Mesendoderm (in vitro differentiated cells): Measurements from ENCODE around the gene ZNF19.

ENCODE experiments used
- DNase-seq: peaks from one replicate; pipeline ENCODE4 v3.0.0; 2013
- H2AK5ac ChIP-seq: 2 replicates; pipeline ENCODE4 v1.6.1; 2013; ENCODE audit warnings: low read length, inconsistent platforms
- H2BK120ac ChIP-seq: 2 replicates; pipeline ENCODE4 v1.6.1; 2013; ENCODE audit warnings: low read depth, mild to moderate bottlenecking, low read length, moderate library complexity, mixed read lengths
- H2BK15ac ChIP-seq: replicated peaks from 2 replicates; pipeline ENCODE4 v1.6.1; 2013; ENCODE audit warnings: low read depth, mild to moderate bottlenecking, moderate library complexity
- H2BK5ac ChIP-seq: 2 replicates; pipeline ENCODE4 v1.6.1; 2013; ENCODE audit warnings: low read length, inconsistent platforms
- H3K18ac ChIP-seq: 2 replicates; pipeline ENCODE4 v1.6.1; 2013; ENCODE audit warnings: mild to moderate bottlenecking, low read length, mixed read lengths
- H3K23ac ChIP-seq: one replicate; pipeline ENCODE4 v1.6.1; 2013; ENCODE audit warnings: low read length
- H3K27ac ChIP-seq: 2 replicates; pipeline ENCODE4 v1.5.1; 2013; ENCODE audit warnings: low read depth, mild to moderate bottlenecking, inconsistent platforms, low read length, moderate library complexity
- H3K27me3 ChIP-seq: 2 replicates; pipeline ENCODE4 v1.6.1; 2013; ENCODE audit warnings: low read length, control low read depth, mild to moderate bottlenecking, inconsistent platforms; ENCODE audit not compliant: insufficient read depth, poor library complexity
- H3K36me3 ChIP-seq: 2 replicates; pipeline ENCODE4 v1.6.1; 2013; ENCODE audit warnings: low read length, inconsistent platforms; ENCODE audit not compliant: control insufficient read depth, insufficient read depth
- H3K4ac ChIP-seq: one replicate; pipeline ENCODE4 v1.6.1; 2013; ENCODE audit warnings: low read depth, mild to moderate bottlenecking, low read length, moderate library complexity
- H3K4me1 ChIP-seq: 2 replicates; pipeline ENCODE4 v1.6.1; 2013; ENCODE audit warnings: low read depth, low read length, inconsistent platforms; ENCODE audit not compliant: control insufficient read depth
- H3K4me2 ChIP-seq: 2 replicates; pipeline ENCODE4 v1.6.1; 2013; ENCODE audit warnings: low read length
- H3K4me3 ChIP-seq: 2 replicates; pipeline ENCODE4 v1.5.1; 2013; ENCODE audit warnings: mild to moderate bottlenecking, low read length
- H3K56ac ChIP-seq: one replicate; pipeline ENCODE4 v1.6.1; 2013; ENCODE audit warnings: low read length
- H3K79me1 ChIP-seq: 2 replicates; pipeline ENCODE4 v1.6.1; 2013; ENCODE audit warnings: low read length, inconsistent platforms
- H3K79me2 ChIP-seq: 2 replicates; pipeline ENCODE4 v1.6.1; 2013; ENCODE audit warnings: mild to moderate bottlenecking, low read length; ENCODE audit not compliant: control insufficient read depth, insufficient read depth
- H3K9ac ChIP-seq: 2 replicates; pipeline ENCODE4 v1.6.1; 2013; ENCODE audit warnings: low read length, inconsistent platforms
- H4K5ac ChIP-seq: one replicate; pipeline ENCODE4 v1.6.1; 2013; ENCODE audit warnings: low read length
- H4K8ac ChIP-seq: one replicate; pipeline ENCODE4 v1.6.1; 2013; ENCODE audit warnings: low read depth, mild to moderate bottlenecking, control low read depth, low read length, moderate library complexity
- WGBS: extraction: QIAGEN DNeasy Blood & Tissue Kit; methylation state at CpG from one replicate; pipeline ENCODE4 v1.1.7; 2013; ENCODE audit warnings: low lambda C conversion rate, missing lambda C conversion rate; ENCODE audit not compliant: insufficient coverage; ENCODE audit errors: extremely low coverage; 5-methylcytosine and 5-hydroxymethylcytosine counted together

ZNF19 gene

DNA sequence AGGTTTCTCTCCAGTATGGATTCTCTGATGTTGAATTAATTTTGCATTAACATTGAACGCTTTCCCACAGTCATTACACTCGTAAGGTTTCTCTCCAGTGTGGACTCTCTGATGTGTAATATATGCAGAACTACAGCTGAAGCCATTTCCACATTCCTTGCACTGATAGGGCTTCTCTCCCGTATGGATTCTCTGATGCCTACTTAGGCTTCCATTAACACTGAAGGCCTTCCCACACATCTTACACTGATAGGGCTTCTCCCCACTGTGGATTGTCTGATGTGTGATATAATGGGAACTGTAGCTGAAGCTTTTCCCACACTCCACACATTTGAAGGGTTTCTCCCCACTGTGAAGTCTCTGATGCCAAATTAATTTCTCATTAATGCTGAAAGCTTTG lies 40.1 kb downstream of the ZNF19 start:
- H4K5ac ChIP-seq: no peak overlapping the region
- H3K23ac ChIP-seq: no peak overlapping the region
- no peak overlapping the region for H2BK5ac ChIP-seq
- no peak overlapping the region for H3K18ac ChIP-seq
- no peaks in the 10 kb centered on the region for H3K79me1 ChIP-seq
- H4K8ac ChIP-seq: no peak overlapping the region
- H3K27me3 ChIP-seq: no peaks in the 10 kb centered on the region
- H3K9ac ChIP-seq: no peak overlapping the region
- DNase-seq: no peak
- no peak overlapping the region for H3K56ac ChIP-seq
- no peak overlapping the region for H3K27ac ChIP-seq
- no peak overlapping the region for H2BK120ac ChIP-seq
- H2AK5ac ChIP-seq: no peak overlapping the region
- H2BK15ac ChIP-seq: no peak overlapping the region
- no CpG with 5 or more reads among the region's 3 CpGs for WGBS
- H3K4me1 ChIP-seq: no peaks in the 10 kb centered on the region
- H3K79me2 ChIP-seq: no peaks in the 10 kb centered on the region
- peak overlapping the region; percentile 37 for H3K4me3 ChIP-seq
- peaks cover 9% of the 10 kb centered on the region for H3K36me3 ChIP-seq
- H3K4ac ChIP-seq: no peak overlapping the region
- no peak overlapping the region for H3K4me2 ChIP-seq

DNA sequence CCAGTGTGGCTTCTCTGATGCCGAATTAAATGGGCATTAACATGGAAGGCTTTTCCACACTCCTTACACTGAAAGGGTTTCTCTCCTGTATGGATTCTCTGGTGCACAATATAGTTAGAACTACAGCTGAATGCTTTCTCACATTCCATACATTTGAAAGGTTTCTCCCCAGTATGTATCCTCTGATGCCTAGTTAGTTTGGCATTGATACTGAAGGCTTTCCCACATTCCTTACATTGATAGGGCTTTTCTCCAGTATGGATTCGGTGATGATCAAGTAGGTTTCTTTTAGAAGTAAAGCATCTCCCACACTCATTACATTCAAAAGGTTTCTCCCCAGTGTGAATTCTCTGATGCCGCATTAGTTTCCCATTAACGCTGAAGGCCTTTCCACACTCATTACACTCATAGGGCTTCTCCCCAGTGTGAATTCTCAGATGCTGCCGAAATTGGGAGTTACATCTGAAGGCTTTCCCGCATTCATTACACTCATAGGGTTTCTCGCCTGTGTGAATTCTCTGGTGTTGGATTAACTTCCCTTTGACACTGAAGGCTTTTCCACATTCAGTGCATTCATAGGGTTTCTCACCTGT lies 40.8 kb downstream of the ZNF19 start:
- Histone ChIP-seq H3K4me3 (peak overlapping the region; percentile 37), H2BK120ac (no peak overlapping the region), H3K79me2 (no peaks in the 10 kb centered on the region), H3K18ac (no peak overlapping the region), H2BK5ac (no peak overlapping the region), H3K27me3 (no peaks in the 10 kb centered on the region), H3K56ac (no peak overlapping the region), H3K9ac (no peak overlapping the region), H4K5ac (no peak overlapping the region), H4K8ac (no peak overlapping the region), H3K4ac (no peak overlapping the region), H3K23ac (no peak overlapping the region), H3K4me1 (no peaks in the 10 kb centered on the region), H2AK5ac (no peak overlapping the region), H3K4me2 (no peak overlapping the region), H3K27ac (no peak overlapping the region), H2BK15ac (no peak overlapping the region), H3K79me1 (no peaks in the 10 kb centered on the region), H3K36me3 (peaks cover 9% of the 10 kb centered on the region)
- DNase-seq: no peak
- WGBS: no CpG with 5 or more reads among the region's 7 CpGs

DNA sequence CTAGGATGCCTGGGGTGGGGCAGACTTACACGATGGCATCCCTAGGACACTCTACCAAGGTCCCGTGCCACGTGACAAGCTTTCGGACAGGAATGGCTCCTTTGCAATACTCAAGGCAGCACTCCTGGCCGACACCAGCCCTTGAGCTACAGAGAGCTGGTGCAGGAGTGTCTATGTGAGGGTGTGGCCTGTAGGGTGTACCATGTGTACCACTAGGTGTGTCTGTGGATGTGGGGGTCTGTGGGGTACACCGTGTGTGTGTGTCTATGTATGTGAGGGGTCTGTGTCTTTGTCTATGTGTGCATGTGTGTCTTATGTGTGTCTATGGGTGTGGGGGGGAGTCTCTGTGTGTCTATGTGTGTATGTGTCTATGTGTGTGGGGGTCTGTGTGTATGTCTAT lies 45.4 kb downstream of the ZNF19 start:
- H3K56ac ChIP-seq: no peak overlapping the region
- no peaks in the 10 kb centered on the region for H3K4me1 ChIP-seq
- no peaks in the 10 kb centered on the region for H3K27me3 ChIP-seq
- DNase-seq: no peak
- peaks cover 2% of the 10 kb centered on the region for H3K36me3 ChIP-seq
- no peak overlapping the region for H2BK5ac ChIP-seq
- H3K4me3 ChIP-seq: no peak overlapping the region
- no peak overlapping the region for H2BK120ac ChIP-seq
- no peak overlapping the region for H4K5ac ChIP-seq
- no peaks in the 10 kb centered on the region for H3K79me2 ChIP-seq
- H3K4ac ChIP-seq: no peak overlapping the region
- no CpG with 5 or more reads among the region's 6 CpGs for WGBS
- H3K23ac ChIP-seq: no peak overlapping the region
- H4K8ac ChIP-seq: no peak overlapping the region
- no peak overlapping the region for H3K18ac ChIP-seq
- no peak overlapping the region for H3K4me2 ChIP-seq
- no peak overlapping the region for H3K27ac ChIP-seq
- H2AK5ac ChIP-seq: no peak overlapping the region
- H2BK15ac ChIP-seq: no peak overlapping the region
- H3K79me1 ChIP-seq: no peaks in the 10 kb centered on the region
- H3K9ac ChIP-seq: no peak overlapping the region

DNA sequence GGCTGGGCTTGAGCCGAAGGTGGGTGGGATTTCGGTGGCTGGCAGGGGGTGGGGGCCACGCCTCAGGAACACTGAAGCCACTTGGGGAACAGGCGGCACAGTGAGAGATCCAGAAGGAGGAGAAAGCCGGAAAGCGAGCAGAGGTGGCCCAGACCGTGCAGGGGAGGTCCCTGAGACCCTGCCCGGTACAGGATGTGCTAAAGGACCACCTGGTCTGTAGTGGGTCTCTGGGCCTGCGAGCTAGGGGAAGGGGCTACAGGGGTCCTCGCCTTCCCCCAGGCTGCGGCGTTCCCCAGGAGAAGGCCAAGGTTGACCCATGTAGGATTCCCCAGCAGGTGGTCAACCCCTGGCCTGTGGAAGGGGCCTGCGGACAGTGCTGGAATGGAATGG lies 47.1 kb downstream of the ZNF19 start, which contains the start of gene TLE7:
Gene TLE7 (minus strand): TSS at position 4 of the 390 bp plus-strand sequence. CDS start 8,730 bp downstream, outside the sequence.
- DNase-seq: no peak
- no peaks in the 10 kb centered on the region for H3K27me3 ChIP-seq
- H2BK15ac ChIP-seq: no peak within 1 kb of the TSS
- no peak within 1 kb of the TSS for H2BK5ac ChIP-seq
- H3K9ac ChIP-seq: no peak within 1 kb of the TSS
- H3K79me1 ChIP-seq: no peaks in the 10 kb centered on the region
- no peaks in the 10 kb centered on the region for H3K4me1 ChIP-seq
- no peak within 1 kb of the TSS for H3K56ac ChIP-seq
- no peak within 1 kb of the TSS for H2BK120ac ChIP-seq
- no peak within 1 kb of the TSS for H3K4me2 ChIP-seq
- H3K18ac ChIP-seq: no peak within 1 kb of the TSS
- H3K27ac ChIP-seq: no peak within 1 kb of the TSS
- H2AK5ac ChIP-seq: no peak within 1 kb of the TSS
- no peaks in the 10 kb centered on the region for H3K36me3 ChIP-seq
- H3K4me3 ChIP-seq: no peak within 1 kb of the TSS
- no CpG with 5 or more reads among the region's 13 CpGs for WGBS
- H4K8ac ChIP-seq: no peak within 1 kb of the TSS
- H3K23ac ChIP-seq: no peak within 1 kb of the TSS
- no peak within 1 kb of the TSS for H3K4ac ChIP-seq
- no peaks in the 10 kb centered on the region for H3K79me2 ChIP-seq
- H4K5ac ChIP-seq: no peak within 1 kb of the TSS

DNA sequence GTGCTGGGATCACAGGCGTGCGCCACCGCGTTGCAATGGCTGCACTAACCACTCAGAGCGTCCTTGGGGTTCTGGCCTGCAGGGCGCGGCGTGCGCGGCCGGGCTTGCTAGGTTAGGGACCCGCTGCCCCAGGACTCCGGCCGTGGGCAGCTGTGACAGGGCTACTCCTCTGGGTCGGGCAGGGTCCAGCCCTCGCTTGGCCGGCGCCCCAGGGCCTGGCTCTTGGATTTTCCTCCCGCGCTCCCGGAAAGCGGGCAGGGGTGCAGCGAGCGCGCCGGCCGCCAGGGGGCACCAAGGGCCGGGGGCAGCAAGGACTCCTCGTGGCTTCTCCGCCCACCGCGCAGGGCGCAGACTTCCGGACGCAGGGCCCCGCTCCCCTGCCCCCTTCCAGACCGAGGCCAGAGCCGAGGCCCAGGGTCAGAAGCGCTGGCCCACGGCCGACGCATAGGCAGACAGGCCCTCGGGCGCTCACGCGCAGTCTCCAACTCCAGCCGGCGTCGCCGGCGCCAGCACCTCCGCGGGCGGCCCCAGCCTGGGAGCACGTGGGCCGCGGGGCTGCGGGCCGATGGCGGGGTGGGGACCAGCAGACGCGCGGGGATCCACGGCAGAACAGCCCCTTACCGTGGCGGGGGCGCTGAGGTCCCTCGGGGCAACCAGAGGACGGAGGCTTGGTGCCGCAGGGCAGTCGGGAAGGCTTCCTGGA lies 47.6 kb downstream of the ZNF19 start:
- no peak overlapping the region for H3K18ac ChIP-seq
- no peaks in the 10 kb centered on the region for H3K79me1 ChIP-seq
- no peak overlapping the region for H3K23ac ChIP-seq
- no peak overlapping the region for H4K8ac ChIP-seq
- no peak overlapping the region for H3K27ac ChIP-seq
- no peaks in the 10 kb centered on the region for H3K79me2 ChIP-seq
- no peaks in the 10 kb centered on the region for H3K36me3 ChIP-seq
- no peaks in the 10 kb centered on the region for H3K4me1 ChIP-seq
- no peak overlapping the region for H3K4ac ChIP-seq
- DNase-seq: peak; percentile 14
- no peak overlapping the region for H3K4me3 ChIP-seq
- H3K27me3 ChIP-seq: no peaks in the 10 kb centered on the region
- no CpG with 5 or more reads among the region's 71 CpGs for WGBS
- H3K9ac ChIP-seq: no peak overlapping the region
- H2BK5ac ChIP-seq: no peak overlapping the region
- H4K5ac ChIP-seq: no peak overlapping the region
- no peak overlapping the region for H2BK15ac ChIP-seq
- H2BK120ac ChIP-seq: no peak overlapping the region
- no peak overlapping the region for H3K4me2 ChIP-seq
- H3K56ac ChIP-seq: no peak overlapping the region
- no peak overlapping the region for H2AK5ac ChIP-seq
